Stomach (tissue), 4 donors: ENCODE results near the gene RRP36.

ENCODE experiments used
- POLR2A ChIP-seq, 4 donors: fragments of 450-650 bp; IDR thresholded peaks; one replicate each; pipeline ENCODE4 v1.6.1; 2016; ENCODE audit warnings: antibody characterized with exemption in 4 of 4, control low read depth in 2 of 4, mild to moderate bottlenecking in 1 of 4, moderate library complexity in 1 of 4
- TF ChIP-seq, protein P1 (sequence below), 7 experiments: fragments of 450-650 bp in 4 of 7; fragments of 200-600 bp in 3 of 7; sonication (generic) in 3 of 7; IDR thresholded peaks; one replicate each; pipeline ENCODE4 v1.5.1; 2016 to 2019; ENCODE audit warnings: antibody characterized with exemption in 7 of 7, control low read depth in 2 of 7, mild to moderate bottlenecking in 1 of 7

- TF ChIP-seq POLR2A (IDR thresholded peaks at IDR 0.05) = no peak
- TF ChIP-seq, protein P1, sequence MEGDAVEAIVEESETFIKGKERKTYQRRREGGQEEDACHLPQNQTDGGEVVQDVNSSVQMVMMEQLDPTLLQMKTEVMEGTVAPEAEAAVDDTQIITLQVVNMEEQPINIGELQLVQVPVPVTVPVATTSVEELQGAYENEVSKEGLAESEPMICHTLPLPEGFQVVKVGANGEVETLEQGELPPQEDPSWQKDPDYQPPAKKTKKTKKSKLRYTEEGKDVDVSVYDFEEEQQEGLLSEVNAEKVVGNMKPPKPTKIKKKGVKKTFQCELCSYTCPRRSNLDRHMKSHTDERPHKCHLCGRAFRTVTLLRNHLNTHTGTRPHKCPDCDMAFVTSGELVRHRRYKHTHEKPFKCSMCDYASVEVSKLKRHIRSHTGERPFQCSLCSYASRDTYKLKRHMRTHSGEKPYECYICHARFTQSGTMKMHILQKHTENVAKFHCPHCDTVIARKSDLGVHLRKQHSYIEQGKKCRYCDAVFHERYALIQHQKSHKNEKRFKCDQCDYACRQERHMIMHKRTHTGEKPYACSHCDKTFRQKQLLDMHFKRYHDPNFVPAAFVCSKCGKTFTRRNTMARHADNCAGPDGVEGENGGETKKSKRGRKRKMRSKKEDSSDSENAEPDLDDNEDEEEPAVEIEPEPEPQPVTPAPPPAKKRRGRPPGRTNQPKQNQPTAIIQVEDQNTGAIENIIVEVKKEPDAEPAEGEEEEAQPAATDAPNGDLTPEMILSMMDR (IDR thresholded peaks at IDR 0.05) = no peak
Measured at GRCh38 chr6:43014434-43014909, 7.0 kb upstream of the RRP36 start.
